GM12872 (cell line): ENCODE measurements around the gene CD79A.

ENCODE experiments used
- TF ChIP-seq, protein P1 (sequence below): IDR thresholded peaks from 3 replicates; pipeline ENCODE4 v1.5.1; 2011; ENCODE audit warnings: low read depth, mild to moderate bottlenecking, low read length, moderate library complexity; ENCODE audit not compliant: insufficient read depth

The CD79A gene

DNA sequence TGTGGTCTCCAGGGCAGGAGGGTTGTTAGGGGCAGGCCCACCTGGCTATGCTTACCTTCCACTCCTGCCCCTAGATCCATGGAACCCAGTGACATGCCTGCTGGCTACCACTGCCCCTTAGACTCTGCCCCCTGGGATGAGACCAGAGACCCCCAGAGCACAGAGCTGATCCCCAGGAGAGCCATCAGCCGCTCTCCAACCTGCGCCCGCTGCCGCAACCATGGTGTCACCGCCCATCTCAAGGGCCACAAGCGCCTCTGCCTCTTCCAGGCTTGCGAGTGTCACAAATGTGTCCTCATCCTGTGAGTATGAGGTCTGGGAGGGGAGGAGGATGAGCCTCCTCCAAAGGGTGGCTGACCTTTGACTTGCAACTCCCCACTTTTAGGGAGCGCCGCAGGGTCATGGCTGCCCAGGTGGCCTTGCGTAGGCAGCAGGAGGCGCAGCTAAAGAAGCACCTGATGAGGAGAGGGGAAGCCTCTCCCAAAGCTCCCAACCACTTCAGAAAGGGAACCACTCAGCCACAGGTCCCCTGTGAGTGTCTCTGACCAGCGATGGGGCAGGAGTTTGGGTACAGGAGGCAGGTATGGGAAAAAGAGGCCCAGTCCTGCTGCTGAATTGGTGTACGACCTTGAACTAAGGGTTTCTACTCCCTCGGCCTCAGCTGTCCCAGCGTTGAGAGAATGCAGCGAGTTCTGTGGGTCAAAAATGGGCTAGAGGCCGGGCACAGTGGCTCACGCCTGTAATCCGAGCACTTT, 29.6 kb upstream of the CD79A start:
- TF ChIP-seq, protein P1, sequence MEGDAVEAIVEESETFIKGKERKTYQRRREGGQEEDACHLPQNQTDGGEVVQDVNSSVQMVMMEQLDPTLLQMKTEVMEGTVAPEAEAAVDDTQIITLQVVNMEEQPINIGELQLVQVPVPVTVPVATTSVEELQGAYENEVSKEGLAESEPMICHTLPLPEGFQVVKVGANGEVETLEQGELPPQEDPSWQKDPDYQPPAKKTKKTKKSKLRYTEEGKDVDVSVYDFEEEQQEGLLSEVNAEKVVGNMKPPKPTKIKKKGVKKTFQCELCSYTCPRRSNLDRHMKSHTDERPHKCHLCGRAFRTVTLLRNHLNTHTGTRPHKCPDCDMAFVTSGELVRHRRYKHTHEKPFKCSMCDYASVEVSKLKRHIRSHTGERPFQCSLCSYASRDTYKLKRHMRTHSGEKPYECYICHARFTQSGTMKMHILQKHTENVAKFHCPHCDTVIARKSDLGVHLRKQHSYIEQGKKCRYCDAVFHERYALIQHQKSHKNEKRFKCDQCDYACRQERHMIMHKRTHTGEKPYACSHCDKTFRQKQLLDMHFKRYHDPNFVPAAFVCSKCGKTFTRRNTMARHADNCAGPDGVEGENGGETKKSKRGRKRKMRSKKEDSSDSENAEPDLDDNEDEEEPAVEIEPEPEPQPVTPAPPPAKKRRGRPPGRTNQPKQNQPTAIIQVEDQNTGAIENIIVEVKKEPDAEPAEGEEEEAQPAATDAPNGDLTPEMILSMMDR, result no peak

DNA sequence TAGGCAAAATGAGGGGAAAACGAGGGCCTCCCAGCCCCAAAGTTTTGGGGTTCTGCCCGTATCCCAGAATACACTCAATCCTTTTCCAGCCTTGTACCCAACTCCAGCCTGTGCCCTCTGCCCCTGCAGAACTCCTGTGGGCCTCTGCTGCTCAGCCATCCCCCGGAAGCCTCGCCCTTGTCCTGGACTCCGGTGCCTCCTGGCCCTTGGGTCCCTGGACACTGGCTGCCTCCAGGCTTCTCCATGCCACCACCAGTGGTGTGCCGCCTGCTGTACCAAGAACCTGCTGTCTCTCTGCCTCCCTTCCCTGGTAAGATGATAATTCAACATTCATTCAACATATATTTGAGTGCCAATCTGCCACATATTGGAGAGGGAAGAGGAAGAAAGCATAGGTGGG, 28.4 kb upstream of the CD79A start:
- TF ChIP-seq, protein P1, result no peak

DNA sequence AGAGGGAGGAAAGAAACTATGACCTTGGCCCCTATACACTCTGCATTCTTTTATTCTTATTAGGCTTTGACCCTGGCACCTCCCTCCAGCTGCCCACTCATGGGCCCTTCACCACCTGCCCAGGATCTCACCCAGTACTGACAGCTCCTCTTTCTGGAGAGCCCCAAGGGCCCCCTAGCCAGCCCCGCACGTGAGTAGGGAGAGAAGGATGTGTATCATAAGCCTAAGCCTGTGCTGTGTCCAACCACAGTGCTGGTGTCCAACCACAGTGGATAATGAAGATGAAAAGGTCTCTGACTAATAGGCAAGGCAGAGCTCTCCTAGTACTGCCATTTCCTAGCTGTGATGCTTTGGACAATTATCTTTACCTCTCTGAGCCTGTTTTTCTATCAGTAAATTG, 28.0 kb upstream of the CD79A start:
- TF ChIP-seq, protein P1, result no peak

DNA sequence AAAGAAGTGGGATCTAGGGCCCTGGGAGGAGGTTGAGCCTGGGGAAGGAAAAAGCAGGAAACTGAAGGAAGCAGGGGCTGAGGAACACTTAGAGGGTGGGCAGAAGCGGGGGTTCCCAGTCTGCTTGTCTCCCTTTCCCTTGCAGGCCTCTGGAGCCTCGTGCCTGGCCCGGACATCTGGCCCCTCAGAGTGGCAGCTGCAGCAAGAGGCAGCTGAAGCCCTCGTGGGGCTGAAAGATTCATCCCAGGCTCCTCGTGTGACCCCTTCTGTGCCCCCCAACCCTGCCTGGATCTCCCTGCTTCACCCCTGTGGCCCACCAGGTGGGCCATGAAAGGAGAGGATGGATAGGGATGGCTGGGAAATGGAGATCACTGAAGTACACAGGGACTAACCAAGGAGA, 26.7 kb upstream of the CD79A start:
- TF ChIP-seq, protein P1, result no peak

DNA sequence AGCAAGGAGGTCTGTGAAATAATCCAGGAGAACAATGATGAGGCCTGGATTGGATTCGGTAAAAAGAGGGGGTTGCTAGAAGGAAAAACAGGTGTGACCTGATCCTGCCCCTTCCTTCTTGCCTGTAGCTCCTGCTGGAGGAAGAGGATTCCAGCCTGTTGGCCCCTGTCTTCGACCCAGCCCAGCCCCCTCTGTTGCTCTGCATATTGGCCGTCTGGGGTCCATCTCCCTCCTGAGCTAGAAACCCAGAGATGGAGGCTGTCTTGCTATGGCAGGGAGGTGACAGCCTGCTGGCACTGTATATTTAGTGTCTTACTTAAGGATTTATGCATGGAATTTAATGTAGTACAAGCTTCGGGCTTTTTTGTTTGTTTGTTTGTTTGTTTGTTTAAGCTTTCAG, 25.6 kb upstream of the CD79A start:
- TF ChIP-seq, protein P1, result no peak

DNA sequence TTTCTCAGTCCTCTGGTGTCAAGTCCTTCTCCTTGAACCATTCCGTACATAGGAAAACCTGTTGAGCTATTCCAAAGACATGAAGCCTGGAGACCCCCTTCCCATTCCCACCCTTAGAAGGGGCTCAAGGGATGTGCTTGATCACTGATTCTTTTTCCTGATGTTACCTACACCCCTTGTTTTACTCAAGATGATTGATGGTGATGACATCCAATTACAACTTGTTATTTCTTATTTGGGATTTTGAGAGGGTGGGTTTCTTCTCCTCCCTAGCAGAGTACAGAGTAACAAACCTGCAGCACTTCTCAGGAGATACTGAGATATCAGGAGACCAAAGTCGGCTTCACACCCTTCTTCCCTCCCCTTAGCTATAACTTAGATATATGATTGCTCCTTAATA, 23.7 kb upstream of the CD79A start:
- TF ChIP-seq, protein P1, result no peak

DNA sequence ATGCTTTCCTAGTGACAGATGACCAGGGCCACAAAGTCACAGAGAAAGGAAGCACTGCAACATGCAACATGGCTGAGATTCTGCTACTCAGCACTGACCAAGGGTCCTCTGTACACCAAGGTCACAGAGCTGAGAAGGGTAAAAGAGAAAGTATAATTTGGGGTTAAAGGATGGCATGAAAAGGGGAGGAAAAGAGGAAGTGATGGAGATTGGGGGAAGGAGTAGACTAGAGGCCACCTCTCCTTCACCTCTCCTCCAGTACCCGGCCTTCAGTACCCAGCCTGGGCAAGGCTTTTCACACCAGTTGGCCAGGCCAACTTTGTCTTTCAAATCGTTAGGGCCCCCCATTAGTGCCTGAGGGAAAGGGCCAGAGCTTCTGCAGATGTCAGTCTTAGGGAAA, 23.3 kb upstream of the CD79A start:
- TF ChIP-seq, protein P1, result no peak
